Epithelial cell of prostate (primary cell): ENCODE data around the gene KBTBD2.
A peak's percentile ranks its signal among the peaks of the same experiment; 100 is the strongest.
"Not testable (repeated sequence)": the region's sequence is repeated elsewhere in the genome, so short reads cannot be mapped to it uniquely, and the experiment has no call there.

Experiments
- DNase-seq: peaks from one replicate; pipeline ENCODE4 v3.0.0-alpha.2; 2011; ENCODE audit warnings: low read depth, low spot score
- H3K27ac ChIP-seq: fragments of 450-650 bp; 2 replicates; pipeline ENCODE4 v1.5.1; 2017; ENCODE audit warnings: mild to moderate bottlenecking

Gene KBTBD2

DNA sequence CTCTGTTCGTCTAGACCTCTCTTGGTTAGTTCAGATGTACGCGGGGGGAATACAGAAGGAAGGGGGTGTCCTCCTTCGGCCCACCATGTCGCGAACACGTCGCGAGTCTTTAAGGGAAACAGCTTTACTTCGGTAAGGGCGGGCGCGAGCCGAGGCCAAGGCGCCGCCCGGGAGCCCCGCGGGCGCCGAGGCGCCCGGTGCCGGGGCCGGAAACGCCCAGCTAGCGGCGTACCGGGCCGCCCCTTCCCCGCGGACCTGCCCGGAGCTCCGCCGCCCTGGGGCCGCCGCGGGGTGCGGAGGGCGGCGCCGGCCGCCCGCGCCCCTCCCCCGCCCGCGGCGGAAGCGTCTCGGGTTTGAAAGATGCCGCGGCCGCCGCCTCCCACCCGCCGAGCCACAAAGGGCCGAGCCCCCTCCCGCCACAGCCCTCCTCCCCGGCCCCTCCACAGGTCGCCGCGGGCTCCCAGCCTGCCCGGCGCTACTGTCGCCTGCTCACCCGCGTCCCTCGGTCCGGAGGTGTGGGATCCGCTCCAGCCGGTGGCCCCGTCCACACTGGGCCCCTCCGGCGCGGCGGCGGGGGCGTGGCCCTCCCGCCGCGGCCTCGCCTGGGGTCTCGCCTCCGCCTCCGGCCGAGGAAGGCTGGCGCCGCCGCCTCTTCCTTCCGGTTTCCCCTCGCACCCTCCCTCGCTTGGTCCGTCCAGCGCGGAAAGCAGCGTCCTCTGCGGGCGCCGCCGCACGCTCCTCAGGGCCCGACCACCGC, at the start of gene KBTBD2:
Gene KBTBD2 (minus strand): TSS at position 718 of the 757 bp plus-strand sequence. CDS start 12,156 bp downstream, outside the sequence.
- DNase-seq = no peak
- H3K27ac ChIP-seq = peak within 1 kb of the TSS; percentile 96

DNA sequence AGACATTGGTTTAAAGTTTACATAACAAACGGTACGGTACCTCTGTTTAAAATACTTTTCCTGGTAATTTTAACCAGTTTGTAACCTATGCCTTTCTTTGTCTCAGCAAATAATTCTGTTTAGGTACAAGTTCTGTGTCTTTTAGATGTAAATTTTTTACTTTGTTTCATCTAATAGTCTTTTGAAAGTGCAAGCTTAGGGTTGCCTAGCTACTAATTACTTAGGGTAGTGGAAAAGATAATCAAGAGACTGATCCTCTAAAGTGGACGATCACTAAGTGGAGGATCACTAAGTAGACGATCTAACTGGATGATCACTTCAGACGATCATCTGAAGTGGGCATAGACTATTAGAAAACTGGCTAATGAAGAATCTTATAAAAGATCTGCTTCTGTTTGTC, 49.6 kb upstream of the KBTBD2 start:
- no peak for DNase-seq
- H3K27ac ChIP-seq = peak overlapping the region; percentile 81

DNA sequence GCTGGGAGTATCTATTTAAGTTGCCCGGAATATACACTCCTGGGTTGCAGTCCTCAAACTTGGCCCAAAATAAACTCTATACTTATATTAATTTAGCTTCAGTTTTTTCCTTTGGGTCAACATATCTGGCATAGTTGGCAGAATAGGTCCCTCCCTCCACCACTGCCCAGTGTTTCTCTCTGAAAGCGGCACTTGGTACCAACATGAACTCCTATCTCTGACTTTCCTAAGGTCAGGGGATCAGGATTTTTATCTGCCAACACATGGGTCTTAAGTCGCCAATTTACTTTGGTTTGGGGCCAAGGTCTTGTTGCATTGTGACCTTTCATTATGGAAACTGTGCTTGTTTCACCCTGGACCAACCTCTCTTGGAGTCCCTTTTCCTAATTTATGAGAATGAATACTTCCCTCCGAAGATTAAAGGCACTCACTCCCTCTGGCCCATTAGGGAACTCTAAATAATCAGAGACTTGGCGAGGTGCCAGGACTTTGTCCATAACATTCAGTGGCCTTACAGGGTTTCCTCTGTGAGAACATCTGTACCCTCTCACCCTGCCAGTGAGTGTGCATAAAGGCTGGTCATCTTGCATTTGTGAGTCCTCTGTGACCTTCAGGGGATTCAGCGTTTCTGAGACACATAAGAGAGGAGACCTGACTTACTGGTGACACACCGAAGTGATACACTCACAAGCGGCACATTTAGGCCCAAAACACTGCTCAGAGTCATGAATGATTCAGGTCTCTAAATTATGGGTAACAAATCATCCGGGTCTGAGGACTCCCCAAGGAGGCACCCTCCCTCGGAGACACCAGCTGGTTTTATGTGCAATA, 46.0 kb upstream of the KBTBD2 start:
- no peak for DNase-seq
- H3K27ac ChIP-seq = no peak overlapping the region

DNA sequence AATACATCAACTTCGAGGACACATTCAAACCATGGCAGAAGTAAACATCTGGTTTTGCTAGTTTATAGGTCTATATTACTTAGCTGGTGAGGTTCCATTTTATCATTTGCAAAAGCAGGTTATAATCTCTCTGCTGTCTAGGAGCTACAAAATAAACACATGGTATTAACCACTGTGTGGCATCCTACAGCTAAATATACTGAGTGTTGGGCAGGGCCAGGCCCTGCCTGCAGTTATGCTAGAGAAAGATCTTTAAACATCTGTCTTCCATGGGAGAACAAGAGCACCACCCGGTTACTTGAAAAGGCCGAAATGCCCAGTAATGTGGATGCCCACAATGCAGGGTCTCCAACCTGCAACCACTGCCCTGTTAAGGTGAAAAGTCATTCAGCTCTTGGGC, 45.1 kb upstream of the KBTBD2 start:
- DNase-seq = no peak

DNA sequence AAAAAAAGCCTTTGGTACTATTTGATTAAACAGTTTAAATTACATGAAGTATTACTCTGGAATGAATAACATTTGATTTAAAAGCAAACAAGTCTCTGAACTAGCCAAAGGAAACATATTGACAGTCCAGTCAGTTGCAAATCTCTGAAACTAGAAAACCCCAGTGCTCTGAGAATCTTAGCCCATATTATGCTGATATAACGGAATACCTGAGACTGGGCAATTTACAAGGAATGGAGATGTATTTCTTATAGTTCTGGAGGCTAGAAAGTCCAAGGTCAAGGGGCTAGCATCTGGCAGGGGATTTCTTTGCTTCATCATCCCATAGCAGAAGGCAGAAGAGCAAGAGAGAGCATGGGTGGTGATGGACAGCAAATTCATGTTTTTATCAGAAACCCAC, 44.0 kb upstream of the KBTBD2 start:
- DNase-seq = no peak
- H3K27ac ChIP-seq = no peak overlapping the region

More for the DNA sequence above, 45.1 kb upstream of the KBTBD2 start:
- H3K27ac ChIP-seq = no peak overlapping the region

DNA sequence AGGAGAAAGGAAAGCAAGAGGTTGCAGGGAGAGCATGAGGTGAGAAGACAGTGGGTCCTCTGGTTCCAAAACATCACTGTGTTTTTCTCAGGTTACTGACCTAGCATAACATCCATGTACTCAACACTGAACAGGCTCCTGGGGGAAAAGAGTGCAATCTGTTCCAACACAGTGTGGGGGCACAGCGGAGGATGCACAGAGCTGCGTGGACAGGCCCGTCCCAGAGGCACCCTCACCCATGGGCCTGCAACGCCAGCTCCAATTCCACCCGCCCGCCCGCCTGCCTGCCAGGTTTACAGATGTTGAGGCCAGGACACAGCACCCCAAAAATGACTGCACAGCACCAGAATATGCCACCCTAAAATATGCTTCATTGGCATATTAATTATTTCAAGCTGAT, 38.8 kb upstream of the KBTBD2 start:
- DNase-seq = no peak
- no peak overlapping the region for H3K27ac ChIP-seq

DNA sequence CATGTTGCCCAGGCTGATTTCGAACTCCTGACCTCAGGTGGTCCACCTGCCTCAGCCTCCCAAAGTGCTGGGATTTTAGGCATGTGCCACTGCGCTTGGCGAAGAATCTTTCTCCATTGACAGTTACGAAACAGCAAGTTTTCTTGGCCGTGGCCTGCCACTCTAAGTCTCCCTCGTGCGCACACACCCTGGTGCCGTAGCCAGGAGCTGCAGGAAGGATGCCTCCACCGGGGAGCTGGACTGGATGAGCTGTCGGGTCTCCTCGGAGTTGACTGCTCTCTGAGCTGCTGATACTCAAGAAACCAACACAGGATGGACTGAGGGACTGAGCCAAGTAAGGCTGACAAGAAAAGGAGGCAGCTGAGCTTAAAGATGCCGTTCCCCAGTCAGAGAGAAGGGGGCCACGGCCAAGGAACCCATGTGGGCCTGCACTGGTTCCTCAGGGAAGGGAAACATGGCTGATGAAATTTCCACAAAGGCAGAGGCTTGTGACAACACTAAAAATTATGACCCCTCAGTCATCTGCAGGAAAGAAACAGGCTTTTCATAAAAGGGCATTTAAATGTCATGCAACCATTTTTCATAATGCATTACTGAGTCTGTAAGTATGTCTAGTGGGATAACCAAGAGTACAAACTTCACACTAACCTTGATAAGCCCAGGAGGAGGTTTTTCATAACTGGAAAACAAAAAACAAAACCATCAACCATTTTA, 38.0 kb upstream of the KBTBD2 start:
- DNase-seq = no peak
- H3K27ac ChIP-seq = no peak overlapping the region

DNA sequence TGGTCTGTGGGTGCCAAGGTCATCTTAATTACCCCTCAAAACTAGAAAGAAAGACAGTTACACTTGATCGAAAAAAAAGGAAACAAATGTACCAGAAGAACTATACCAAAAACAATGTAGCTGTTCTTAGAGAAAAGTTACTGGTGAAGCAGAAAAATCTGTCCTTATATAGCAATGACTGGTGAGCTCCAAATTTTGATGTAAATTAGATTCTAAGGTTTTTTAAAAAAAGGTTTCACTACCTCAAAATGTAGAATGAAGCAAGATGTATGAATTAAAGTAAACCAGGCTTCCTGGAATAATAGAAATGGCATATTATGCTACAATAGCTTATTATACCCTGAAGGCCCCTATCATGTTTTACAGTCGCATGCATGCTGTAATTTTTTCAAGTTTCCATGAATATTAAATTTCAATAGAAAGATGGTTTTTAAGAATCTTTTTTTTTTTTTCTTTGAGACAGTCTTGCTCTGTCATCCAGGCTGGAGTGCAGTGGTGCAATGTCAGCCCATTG, 37.3 kb upstream of the KBTBD2 start:
- no peak for DNase-seq
- no peak overlapping the region for H3K27ac ChIP-seq

DNA sequence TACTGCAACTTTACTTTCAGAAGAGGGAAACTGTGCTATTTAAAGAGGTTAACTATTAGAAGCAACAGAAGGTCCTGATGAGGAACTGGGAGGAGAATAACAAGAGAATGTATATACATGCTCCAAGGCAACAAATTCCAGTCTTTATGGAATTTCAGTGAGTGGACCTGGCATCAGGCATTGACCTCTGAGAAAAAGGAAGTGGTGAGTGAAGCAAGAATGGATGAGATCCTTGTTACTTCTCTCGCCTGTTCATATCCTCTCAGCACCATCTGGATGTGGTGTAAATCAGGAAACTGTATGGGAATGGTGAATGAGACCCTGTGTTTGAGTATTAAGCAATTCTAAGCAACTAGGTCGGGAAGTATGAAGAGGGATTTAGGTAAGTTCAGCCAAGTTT, 30.3 kb upstream of the KBTBD2 start:
- no peak for DNase-seq
- no peak overlapping the region for H3K27ac ChIP-seq

DNA sequence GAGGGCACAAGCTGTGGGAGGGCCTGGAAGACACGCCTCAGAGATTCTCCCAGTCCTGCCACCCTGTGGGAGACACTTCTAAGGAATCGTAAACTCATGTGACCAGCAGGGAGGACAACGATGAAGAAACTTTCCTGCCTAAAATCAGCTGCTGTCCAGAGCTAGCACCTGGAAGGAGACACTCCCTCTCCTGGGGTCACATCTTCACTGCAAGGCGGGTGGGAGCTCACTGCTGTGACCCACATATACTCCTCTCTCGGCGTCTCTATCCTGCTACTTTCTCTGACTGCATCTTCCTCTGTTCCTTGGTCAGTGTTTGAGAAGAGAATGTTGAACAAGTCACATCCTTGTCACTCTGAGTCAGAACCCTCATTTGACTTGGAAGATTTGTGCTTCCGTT, 25.4 kb upstream of the KBTBD2 start:
- DNase-seq, H3K27ac ChIP-seq: not testable (repeated sequence)

DNA sequence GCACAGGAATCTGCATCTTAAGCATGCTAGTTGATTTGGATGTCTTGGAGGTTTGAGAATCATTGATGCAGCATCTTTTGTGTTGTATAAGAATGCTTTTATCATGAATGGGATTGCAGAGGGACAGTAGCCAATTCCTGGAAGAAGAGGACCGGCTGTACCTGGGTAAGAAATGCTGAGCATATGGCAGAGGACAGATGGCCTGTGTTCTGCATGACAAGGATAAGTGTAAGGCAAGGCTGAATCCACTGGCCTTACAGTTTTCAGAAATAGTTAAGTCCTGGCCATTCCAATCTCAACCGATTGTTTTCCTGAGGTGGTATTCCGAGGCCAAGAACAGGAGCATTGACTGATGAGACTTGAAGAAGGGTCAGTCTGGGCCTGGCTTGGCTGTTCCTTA, 24.4 kb upstream of the KBTBD2 start:
- H3K27ac ChIP-seq = no peak overlapping the region
- no peak for DNase-seq

DNA sequence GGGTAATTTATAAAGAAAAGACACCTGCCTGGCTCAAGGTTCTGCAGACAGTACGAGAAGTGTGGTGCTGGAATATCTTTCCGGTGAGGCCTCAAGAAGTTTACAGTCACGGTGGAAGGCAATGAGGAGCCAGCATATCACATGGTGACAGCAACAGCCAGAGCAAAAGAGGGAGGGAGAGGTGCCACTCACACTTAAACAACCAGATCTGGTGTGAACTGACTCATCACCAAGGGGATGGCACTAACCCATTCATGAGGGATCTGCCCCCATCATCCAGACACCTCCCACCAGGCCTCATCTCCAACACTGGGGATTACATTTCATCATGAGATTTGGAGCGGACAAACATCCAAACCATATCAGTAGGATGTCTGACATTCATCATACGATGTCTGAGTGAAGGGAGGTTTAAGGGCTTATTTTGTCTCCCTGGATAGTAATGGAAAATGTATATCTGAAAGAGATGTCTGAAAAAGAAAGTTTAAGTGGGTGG, 23.5 kb upstream of the KBTBD2 start:
- no peak for DNase-seq
- no peak overlapping the region for H3K27ac ChIP-seq

DNA sequence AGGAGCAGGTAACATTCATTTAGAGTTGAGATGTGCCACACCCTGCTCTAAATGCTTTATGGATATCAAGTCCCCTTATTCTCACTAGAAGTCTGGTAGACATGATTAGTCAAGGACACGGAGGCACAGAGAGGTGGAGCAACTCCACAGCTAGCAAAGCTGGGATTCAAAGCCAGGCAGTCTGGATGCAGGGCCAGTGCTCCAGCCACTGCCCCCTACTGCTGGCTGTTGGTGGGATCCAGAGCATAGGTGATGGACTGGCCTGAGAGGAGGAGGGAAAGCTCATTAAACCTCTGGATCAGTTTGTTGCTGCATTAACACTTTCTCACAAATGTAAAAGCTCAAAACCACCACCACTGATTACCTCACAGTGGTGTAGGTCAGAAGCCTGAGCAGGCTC, 22.6 kb upstream of the KBTBD2 start:
- DNase-seq = no peak
- no peak overlapping the region for H3K27ac ChIP-seq

DNA sequence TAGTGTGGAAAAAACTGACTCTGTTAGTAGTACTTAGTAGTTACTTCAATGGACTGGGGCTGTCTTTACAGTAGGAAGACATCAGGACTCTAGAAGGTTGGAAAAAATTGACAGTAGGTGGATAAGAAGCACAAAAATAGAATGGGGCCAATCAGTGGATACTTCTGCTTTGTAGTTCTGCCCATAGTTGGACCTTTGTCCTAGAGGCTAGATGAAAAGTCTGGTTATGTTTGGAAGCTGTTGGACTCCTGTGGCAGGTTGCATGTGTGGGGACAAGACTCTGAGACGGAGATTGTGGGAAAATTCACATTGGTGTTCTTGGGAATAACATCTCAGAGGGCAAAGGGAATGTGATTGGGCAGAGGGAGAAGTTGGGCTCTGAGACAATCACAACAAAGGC, 18.6 kb upstream of the KBTBD2 start:
- no peak for DNase-seq
- H3K27ac ChIP-seq = no peak overlapping the region

DNA sequence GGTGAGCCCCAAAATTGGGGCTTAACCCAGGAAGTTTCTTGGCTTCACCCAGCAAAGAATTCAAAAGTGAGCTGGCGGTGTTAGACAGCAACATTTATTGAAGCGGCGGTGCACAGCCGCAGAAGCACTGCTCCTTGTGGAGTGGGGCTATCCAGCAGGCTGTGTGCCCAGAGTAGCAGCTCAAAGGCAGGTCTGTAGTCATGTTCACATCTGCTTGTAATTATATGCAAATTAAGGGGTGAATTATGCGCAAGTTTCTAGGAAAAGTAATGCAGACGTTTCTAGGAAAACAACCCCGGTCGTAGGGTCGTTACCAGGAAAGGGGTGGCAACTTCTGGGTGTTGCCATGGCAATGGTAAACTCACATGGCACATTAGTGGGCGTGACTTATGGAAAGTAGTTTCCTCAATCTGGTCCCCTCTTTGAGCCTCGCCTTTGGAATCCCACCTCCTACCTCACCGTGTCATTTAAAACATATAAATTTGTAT, 13.7 kb upstream of the KBTBD2 start:
- DNase-seq = no peak
- H3K27ac ChIP-seq = no peak overlapping the region

DNA sequence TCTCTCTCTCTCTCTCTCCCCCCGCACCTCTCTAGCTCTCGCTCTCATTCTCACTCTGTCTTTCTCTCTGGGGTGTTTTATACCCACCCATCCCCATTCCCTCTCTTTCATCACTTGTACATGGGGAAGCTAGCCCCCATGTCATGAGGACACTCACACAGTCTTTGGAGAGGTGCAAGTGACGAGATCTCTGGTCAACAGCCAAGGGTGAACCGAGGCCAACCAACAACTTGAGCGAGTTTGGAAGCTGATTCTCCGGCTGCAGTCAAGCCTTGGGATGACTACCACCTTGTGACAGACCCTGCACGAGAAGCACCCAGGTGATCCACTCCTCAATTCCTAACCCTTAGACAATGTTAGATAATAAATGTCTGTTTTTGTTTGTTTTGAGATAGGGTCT, 10.1 kb upstream of the KBTBD2 start:
- H3K27ac ChIP-seq = no peak overlapping the region
- DNase-seq = no peak

DNA sequence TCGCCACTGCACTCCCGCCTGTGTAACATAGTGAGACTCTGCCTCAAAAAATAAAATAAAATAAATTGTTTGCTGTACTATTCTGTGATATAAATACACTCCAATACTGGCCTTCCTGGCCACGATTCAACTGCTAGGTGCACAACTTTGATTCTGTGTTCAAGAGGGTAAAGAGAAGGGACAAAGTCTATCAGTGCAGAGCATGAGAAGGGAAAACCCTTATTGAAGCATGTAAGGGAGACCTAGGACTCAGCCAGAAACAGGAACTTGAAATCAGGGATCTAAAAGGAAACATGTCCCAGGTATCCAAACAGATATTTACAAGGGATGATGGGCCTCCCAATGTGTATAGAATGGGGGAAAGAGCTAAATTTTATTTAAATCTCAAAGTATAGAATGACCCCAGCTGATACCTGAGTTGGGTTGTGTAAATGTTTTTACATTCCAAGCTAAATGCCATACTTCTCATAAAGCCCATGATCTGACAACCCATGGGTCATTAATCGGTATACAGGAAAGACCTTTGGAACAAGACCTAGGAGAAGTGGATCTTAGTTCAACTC, 9.0 kb upstream of the KBTBD2 start:
- H3K27ac ChIP-seq = no peak overlapping the region
- no peak for DNase-seq

DNA sequence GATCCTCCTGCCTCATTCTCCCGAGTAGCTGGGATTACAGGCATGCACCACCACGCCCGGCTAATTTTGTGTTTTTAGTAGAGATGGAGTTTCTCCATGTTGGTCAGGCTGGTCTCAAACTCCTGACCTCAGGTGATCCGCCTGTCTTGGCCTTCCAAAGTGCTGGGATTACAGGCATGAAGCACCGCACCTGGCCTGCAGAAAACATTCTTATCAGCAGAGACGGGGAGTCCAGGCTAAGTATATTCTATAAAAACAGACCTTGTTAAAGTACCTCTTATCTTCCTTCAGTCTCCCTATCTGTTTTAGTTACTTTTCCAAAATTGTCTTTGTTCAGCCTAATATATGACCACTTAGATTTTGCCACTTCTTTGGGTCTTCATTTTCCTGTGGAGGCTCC, 5.8 kb upstream of the KBTBD2 start:
- DNase-seq, H3K27ac ChIP-seq: not testable (repeated sequence)

DNA sequence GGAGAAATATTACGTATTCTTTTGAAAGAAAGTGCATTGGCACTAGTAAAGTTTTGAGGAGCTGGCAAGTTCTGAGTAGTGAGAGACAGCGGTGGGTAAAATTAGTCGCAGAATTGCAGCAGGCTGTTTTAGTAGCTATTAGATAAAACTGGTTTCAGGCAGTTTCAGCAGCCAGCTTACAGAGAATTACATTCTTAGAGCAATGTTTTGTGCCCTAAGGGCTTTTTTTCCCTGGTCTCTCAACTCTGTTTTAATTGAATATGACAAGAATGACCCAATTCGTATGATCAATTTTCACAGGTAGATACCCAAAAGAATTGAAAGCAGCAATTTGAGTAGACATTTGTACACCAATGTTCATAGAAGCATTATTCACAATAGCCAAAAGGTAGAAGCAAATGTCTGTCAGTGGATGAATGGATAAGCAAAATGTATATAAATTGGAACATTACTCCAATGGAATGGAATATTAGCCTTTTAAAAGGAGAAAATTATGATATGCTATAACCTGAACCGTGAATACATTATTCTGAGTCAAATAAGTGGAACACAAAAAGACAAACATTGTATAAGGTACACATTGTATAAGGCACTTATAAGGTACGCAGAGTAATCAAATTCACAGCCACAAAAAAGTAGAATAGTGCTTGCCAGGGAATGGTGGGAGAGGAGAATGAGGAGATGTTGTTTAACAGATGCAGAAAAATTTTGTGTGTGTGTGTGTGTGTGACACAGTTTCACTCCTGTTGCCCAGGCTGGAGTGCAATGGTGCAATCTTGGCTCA, 5.2 kb upstream of the KBTBD2 start:
- no peak overlapping the region for H3K27ac ChIP-seq
- no peak for DNase-seq
